DND-41 (cell line): ENCODE data around the gene PIK3AP1.

Experiments used
- ATAC-seq: fragments of 200-7000 bp; cut with Tn5 transposase; 3 replicates; pipeline ENCODE4 v1.9.1; 2021; ENCODE audit warnings: low read depth; ENCODE audit not compliant: insufficient read depth
- DNase-seq: peaks from one replicate; pipeline ENCODE4 v3.0.0-alpha.2; 2020
- H2AFZ ChIP-seq: 2 replicates; pipeline ENCODE4 v1.6.0; 2012; ENCODE audit warnings: low read depth, low read length
- H3K27ac ChIP-seq: 2 replicates; pipeline ENCODE4 v1.5.1; 2012; ENCODE audit warnings: low read length, inconsistent platforms
- H3K27me3 ChIP-seq: fragments of 200-600 bp; sonication (generic); 2 replicates; pipeline ENCODE4 v1.6.0; 2012; ENCODE audit warnings: low read length, mild to moderate bottlenecking, inconsistent platforms; ENCODE audit not compliant: insufficient read depth, poor library complexity
- H3K36me3 ChIP-seq: 2 replicates; pipeline ENCODE4 v1.5.1; 2012; ENCODE audit warnings: low read length, inconsistent platforms; ENCODE audit not compliant: insufficient read depth
- H3K4me1 ChIP-seq: 2 replicates; pipeline ENCODE4 v1.5.1; 2012; ENCODE audit warnings: mild to moderate bottlenecking, low read length; ENCODE audit not compliant: insufficient read depth
- H3K4me2 ChIP-seq: 2 replicates; pipeline ENCODE4 v1.6.0; 2012; ENCODE audit warnings: mild to moderate bottlenecking, moderate library complexity, low read length, inconsistent platforms; ENCODE audit not compliant: insufficient read depth
- H3K4me3 ChIP-seq, 2 experiments: fragments of 200-600 bp in 1 of 2; shearing (Covaris generic) in 1 of 2; 2 replicates each; pipeline ENCODE4 v1.5.1; 2012 to 2016; ENCODE audit warnings: inconsistent platforms in 2 of 2, low read length in 2 of 2, mild to moderate bottlenecking in 2 of 2, low read depth in 1 of 2, moderate library complexity in 1 of 2
- H3K79me2 ChIP-seq: 2 replicates; pipeline ENCODE4 v1.6.0; 2012; ENCODE audit warnings: low read length, inconsistent platforms; ENCODE audit not compliant: insufficient read depth
- H3K9ac ChIP-seq: 2 replicates; pipeline ENCODE4 v1.6.0; 2012; ENCODE audit warnings: low read depth, mild to moderate bottlenecking, inconsistent platforms, low read length, moderate library complexity
- H3K9me3 ChIP-seq: 2 replicates; pipeline ENCODE4 v1.5.1; 2012; ENCODE audit warnings: low read length, moderate library complexity, mild to moderate bottlenecking, inconsistent platforms; ENCODE audit not compliant: insufficient read depth, severe bottlenecking
- H4K20me1 ChIP-seq: 2 replicates; pipeline ENCODE4 v1.6.0; 2012; ENCODE audit warnings: low read length; ENCODE audit not compliant: insufficient read depth
- EZH2 ChIP-seq: IDR thresholded peaks from 3 replicates; pipeline ENCODE4 v1.6.1; 2012; ENCODE audit warnings: borderline replicate concordance, low read depth, mild to moderate bottlenecking, moderate library complexity, low read length, inconsistent platforms; ENCODE audit not compliant: severe bottlenecking
- TF ChIP-seq, protein P1 (sequence below): IDR thresholded peaks from 2 replicates; pipeline ENCODE4 v1.5.1; 2012; ENCODE audit warnings: borderline replicate concordance, low read length, moderate library complexity, mild to moderate bottlenecking; ENCODE audit not compliant: poor library complexity, severe bottlenecking; ENCODE audit errors: extremely low read depth

The PIK3AP1 gene

DNA sequence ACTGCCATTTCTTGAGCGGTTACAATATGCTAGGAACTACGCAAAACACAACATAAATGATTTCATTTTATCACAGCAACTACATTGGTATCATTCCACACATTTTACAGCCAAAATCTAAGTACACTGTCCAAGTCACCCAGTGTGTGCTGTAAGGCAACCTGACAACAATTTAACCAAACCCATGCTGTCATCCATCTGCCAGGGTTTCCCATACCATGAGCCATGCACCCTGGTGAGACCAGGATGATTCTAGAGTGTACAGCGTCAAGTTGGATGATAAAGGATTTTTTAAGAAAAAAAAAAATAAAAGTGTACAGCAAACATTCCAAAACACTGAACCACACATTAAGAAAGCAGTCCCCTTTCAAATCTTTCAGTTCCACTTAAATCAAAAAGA, 52.9 kb downstream of the PIK3AP1 start:
- DNase-seq (no peak), ATAC-seq (no peak)
- Histone ChIP-seq H4K20me1 (0 out of 2 replicates have a peak, but pooled peaks cover 3% of the 10 kb centered on the region), H3K4me1 (no peaks in the 10 kb centered on the region), H3K4me3 (no peak overlapping the region), H3K9ac (no peak overlapping the region), H2AFZ (no peak overlapping the region), H3K79me2 (no peaks in the 10 kb centered on the region), H3K36me3 (no peaks in the 10 kb centered on the region), H3K27ac (no peak overlapping the region), H3K4me2 (no peak overlapping the region), H3K27me3 (no peaks in the 10 kb centered on the region), H3K9me3 (no peaks in the 10 kb centered on the region)
- no peak for TF ChIP-seq EZH2

DNA sequence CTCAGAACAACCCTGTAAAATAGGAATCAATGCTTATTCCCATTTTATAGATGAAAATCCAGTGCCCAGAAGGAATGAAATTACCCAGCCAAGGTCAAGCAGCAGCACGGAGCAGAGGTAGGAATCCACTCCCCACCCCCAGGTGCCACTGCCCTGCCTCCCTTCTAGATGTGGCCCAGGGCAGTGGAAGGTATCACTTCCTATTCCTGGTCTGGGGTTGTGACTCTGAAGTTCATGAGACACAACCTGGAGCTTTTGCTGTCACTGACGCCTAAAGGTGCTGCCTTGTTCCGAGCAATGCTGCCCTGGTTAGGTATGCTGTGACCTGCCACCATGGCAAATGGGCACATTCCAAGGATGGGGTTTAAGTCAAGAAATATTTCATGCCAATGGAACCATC, 53.6 kb downstream of the PIK3AP1 start:
- H3K79me2 ChIP-seq, result no peaks in the 10 kb centered on the region
- TF ChIP-seq, protein P1, sequence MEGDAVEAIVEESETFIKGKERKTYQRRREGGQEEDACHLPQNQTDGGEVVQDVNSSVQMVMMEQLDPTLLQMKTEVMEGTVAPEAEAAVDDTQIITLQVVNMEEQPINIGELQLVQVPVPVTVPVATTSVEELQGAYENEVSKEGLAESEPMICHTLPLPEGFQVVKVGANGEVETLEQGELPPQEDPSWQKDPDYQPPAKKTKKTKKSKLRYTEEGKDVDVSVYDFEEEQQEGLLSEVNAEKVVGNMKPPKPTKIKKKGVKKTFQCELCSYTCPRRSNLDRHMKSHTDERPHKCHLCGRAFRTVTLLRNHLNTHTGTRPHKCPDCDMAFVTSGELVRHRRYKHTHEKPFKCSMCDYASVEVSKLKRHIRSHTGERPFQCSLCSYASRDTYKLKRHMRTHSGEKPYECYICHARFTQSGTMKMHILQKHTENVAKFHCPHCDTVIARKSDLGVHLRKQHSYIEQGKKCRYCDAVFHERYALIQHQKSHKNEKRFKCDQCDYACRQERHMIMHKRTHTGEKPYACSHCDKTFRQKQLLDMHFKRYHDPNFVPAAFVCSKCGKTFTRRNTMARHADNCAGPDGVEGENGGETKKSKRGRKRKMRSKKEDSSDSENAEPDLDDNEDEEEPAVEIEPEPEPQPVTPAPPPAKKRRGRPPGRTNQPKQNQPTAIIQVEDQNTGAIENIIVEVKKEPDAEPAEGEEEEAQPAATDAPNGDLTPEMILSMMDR, result no peak
- TF ChIP-seq EZH2, result no peak
- no peak overlapping the region for H3K4me3 ChIP-seq
- H3K36me3 ChIP-seq, result no peaks in the 10 kb centered on the region
- no peak overlapping the region for H3K9ac ChIP-seq
- no peaks in the 10 kb centered on the region for H3K9me3 ChIP-seq
- no peak overlapping the region for H3K27ac ChIP-seq
- no peaks in the 10 kb centered on the region for H3K4me1 ChIP-seq
- H2AFZ ChIP-seq, result no peak overlapping the region
- 0 out of 2 replicates have a peak, but pooled peaks cover 3% of the 10 kb centered on the region for H4K20me1 ChIP-seq
- no peak for ATAC-seq
- no peaks in the 10 kb centered on the region for H3K27me3 ChIP-seq
- DNase-seq, result no peak
- H3K4me2 ChIP-seq, result no peak overlapping the region

DNA sequence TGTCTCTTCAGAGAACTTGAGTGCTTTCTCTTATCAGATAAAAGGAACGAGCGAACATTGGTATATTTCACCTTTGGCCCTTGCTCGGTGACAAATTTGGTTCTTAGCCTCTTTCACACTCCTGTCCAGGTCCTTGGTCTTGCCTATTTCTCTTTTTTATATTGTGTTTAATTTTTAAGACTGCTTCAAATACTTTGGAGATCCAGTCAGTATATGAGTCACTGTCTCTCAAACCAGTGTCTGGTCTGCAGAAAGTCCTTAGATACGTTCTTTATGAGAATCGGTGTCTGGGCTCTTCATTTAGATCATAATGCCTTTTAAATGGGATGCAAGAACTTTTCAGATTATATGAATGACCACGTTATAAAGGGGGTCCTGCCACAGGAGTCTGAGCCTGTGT, 55.0 kb downstream of the PIK3AP1 start:
- Histone ChIP-seq H3K79me2 (no peaks in the 10 kb centered on the region), H3K4me2 (no peak overlapping the region)

DNA sequence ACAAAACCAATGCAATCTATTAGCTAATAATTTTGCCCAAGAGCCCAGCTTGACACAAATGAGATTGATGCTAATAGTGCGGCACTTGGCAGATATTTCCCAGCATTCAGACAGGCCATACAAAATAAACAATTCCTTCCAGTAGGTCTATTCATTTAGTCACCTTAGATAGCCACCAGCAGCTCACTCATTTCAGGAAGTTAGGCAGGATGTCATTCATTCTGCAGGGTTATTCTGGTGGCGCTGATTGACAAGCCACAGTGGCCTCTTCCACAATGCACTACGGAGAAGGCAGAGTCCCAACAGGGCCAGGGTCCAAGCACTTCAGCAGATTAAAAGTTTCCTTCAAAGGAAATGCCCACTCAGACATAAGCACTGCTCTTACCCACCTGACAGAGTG, 55.8 kb downstream of the PIK3AP1 start:
- H3K4me3 ChIP-seq, result no peak overlapping the region
- peaks cover 6% of the 10 kb centered on the region for H3K27me3 ChIP-seq
- H3K27ac ChIP-seq, result no peak overlapping the region
- H3K4me1 ChIP-seq, result no peaks in the 10 kb centered on the region
- no peak for ATAC-seq
- no peak for DNase-seq
- TF ChIP-seq, protein P1, result no peak
- no peak for TF ChIP-seq EZH2
- H2AFZ ChIP-seq, result no peak overlapping the region
- no peak overlapping the region for H3K4me2 ChIP-seq
- no peaks in the 10 kb centered on the region for H3K79me2 ChIP-seq
- H4K20me1 ChIP-seq, result 0 out of 2 replicates have a peak, but pooled peaks cover 3% of the 10 kb centered on the region
- H3K9ac ChIP-seq, result no peak overlapping the region
- H3K9me3 ChIP-seq, result no peaks in the 10 kb centered on the region
- no peaks in the 10 kb centered on the region for H3K36me3 ChIP-seq

More for the DNA sequence above, 55.0 kb downstream of the PIK3AP1 start:
- Histone ChIP-seq H4K20me1 (0 out of 2 replicates have a peak, but pooled peaks cover 3% of the 10 kb centered on the region), H2AFZ (no peak overlapping the region), H3K4me3 (no peak overlapping the region), H3K9me3 (no peaks in the 10 kb centered on the region), H3K27ac (no peak overlapping the region), H3K27me3 (peaks cover 6% of the 10 kb centered on the region), H3K36me3 (no peaks in the 10 kb centered on the region), H3K9ac (no peak overlapping the region), H3K4me1 (no peaks in the 10 kb centered on the region)
- DNase-seq, result no peak
- TF ChIP-seq, protein P1, result no peak
- no peak for TF ChIP-seq EZH2
- no peak for ATAC-seq
